NCI-H1436 (cell line): Measurements from ENCODE around the gene NEDD4L.
A peak's percentile ranks its signal among the peaks of the same experiment; 100 is the strongest.

Source experiments
- DNase-seq: peaks from one replicate; lab custom pipeline; 2025; lab: John Stamatoyannopoulos, UW

NEDD4L gene

DNA sequence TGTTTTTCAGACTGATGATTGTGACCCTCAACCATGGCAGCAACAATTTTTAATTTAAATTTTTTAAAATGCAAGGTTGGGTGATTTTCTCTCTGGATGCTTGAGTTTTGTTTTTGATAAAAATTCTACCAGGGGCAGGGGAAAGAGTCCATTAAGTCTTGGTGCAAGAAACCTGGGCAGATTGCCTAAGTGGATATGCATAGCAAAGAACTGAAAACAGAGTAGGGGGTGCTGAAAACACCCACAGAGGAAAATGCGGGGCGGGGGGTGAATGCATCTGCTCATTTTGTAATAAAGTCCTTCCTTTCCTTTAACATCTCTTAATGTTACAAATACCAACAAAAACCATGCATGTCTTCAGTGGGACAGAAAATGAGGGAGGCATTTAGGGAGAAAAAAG, 138.0 kb downstream of the NEDD4L start:
- DNase-seq: no peak

DNA sequence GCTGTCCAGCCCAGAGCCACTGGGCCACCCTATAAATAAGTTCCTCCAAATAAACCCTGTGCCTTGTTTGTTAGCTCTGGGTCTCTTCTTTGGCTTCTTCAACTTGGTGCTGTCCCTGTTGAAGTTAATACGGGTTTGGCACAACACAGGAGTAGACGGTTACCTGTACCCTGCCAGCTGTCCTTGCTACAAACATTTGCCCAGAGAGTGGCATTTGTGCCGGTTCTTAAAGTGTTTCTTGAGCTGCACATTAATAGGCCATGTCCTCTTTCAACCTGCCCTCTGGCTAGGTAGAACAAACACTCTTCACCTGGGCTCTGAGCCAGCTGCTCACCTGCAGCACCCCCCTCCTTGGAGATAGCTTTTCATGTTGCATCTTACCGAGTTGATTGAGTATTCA, 139.2 kb downstream of the NEDD4L start:
- DNase-seq: peak; percentile 80

DNA sequence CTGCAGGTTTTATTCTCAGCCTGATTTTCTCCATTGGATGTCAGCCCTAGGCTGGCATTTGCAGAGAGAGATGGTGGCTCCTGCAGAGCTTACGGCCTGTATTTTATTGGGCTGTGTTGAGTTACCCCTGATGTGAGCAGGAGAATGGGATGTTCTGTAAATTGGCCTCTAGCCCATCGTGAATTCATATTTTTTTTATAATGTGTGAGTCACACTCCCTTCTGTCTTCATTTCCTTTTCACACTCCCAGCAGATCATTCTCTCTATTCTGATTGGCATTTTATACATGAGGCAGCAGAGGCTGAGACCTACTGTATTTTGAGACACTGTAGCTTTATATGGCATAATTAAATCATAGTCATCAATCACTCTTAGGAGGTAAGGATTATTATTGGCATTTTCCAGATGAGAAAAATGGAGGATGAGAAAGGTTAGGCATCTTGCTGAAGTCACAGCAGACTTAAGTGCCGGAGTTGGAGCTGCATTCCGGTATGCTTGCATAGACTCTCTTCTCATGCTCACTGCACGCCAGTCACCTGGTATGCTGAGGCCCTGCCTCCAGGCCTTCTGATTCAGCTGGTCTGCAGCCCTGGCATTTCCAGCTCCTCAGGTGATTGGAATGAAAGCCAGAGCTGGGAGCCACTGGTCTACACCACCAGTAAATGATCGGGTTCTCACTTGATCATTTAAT, 142.4 kb downstream of the NEDD4L start:
- DNase-seq: no peak

DNA sequence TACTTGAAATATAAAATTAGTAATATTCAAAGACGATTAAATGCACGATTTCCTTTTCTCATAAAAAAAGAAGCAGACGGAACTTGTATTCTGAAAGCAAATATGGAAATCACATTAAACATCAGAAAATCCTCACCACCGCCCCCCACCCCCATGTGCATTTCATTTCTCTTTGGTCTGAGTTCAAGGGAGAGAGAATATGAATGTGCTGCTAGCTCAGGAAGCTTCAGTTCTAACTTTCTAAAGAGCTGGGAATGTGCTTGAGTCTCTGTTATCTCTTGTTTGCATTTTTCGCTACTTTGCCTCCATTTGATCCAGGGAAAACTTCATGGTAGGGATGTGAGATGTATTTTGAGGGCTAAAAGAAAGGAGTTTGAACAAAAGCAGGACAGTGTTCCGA, 143.6 kb downstream of the NEDD4L start:
- no peak for DNase-seq

DNA sequence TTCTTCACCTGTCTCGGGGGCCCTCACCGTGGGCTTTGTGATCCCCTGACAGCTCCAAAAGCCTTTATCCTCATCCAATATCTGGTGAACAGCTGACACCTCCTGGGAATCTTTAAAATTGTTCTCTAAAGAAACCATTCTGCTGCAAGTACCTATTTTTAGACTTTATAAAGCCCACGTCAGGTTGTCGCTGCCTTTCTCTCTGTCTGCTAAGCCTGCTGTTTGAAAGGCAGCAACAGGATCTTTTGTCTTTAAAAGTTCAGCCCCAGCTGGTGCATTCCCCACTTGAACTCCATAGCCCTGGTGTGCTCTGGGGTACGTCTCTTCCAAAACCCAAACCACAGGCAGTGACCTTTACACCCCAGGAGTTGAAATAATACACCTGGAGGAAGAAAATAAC, 145.0 kb downstream of the NEDD4L start:
- DNase-seq: no peak

DNA sequence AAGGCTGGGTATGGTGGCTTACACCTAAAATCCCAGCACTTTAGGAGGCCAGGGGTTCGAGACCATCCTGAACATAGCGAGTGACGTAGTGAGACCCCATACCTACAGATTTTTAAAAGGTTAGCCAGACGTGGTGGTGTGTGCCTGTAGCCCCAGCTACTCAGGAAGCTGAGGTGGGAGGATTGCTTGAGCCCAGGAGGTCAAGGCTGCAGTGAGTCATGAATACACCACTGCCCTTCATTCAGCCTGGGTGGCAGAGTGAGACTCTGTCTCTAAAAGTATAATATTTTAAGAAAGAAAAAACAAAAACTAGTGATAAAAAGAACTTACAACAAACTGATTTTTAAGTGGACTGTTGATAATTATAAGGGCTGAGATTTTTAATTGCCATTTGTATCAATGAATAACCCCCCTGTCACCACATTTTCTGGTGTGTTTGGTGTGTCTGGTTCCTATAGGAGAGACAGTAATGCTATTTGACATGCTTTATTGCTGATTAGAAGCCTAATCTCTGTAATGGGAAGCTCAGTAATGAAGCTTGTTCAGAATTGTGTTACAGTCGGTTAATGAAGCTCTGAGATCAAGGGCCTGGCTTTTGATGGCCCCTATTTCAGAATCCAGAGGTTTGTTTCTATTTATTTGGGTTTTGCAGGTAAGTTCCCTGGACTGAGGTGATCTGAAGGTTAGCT, 147.0 kb downstream of the NEDD4L start:
- no peak for DNase-seq

DNA sequence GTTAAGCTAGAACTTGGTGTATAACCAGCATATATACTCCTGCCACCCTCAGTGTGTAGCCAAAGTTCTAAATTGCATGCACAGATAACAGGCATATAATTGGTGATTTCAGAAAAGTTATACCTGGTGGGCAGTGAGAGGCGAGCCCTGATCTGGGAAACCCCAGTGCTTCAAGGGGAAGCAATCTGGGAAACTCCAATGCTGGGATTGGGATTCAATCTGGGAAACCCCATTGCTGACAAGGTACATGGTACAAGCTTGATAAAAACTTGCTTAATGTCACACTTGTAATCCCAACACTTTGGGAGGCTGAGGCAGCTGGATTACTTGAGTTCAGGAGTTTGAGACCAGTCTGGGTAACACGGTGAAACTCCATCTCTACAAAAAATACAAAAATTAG, 147.6 kb downstream of the NEDD4L start:
- no peak for DNase-seq

DNA sequence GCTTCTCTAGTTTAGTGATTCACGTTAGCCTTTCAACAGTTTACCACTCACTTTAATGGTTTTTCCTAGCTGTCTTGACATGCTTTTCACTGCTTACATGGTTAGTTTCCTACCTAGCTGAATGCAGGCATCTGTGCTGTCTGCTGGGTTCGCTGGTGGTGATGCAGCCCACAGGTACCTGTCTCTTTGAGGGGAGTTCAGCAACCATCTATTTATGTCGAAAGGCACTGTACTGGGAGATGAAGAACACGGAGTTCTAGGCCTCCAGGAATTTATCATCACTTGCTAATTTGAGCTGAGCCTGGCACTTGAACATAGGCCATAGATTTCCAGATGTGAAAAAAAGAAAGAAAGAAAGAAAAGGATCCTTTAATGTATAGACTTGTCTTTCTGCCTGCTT, 148.5 kb downstream of the NEDD4L start:
- DNase-seq: no peak

DNA sequence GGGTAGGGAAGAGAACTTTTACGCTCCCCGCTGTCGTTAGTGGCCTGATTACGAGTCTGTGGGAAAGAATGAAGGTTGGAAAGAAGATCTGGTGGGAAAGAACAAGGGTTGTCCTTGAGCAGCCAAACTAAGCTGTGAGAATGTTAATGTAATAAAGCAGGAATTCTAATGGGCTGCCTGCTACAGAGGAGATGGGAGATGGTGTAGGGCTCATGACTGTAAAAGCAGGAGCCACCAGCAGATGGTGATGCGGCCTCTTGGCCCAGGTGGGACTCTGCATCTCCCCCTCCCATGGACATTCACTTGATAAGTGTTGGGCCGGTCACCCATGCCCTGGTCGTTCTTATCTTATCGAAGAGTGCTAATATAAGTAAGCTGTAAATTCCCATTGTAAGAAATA, 150.0 kb downstream of the NEDD4L start:
- no peak for DNase-seq

DNA sequence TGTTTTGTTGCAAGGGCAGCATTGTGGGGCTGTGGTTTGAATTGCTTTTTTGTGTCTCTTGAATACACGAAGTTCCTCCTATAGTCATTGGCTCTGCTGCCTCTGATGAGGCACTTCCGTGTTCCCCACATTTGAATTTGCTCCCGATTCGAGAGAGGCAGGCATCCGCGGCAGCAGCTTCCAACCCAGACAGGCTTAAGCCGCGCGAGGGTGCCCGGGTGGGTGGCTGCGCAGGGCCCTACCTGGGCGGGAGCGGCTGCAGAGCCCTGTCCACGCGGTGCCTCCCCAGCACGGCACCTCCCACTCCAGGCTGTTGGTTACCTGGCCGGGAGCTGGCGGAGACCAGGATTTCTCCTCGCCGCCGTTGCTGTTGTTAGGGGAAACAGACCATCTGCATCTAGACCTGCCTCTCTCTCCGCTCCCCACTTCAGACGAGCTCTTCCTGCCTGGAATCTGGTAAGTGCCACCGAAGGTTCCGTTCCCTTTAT, 151.3 kb downstream of the NEDD4L start:
- DNase-seq: no peak

DNA sequence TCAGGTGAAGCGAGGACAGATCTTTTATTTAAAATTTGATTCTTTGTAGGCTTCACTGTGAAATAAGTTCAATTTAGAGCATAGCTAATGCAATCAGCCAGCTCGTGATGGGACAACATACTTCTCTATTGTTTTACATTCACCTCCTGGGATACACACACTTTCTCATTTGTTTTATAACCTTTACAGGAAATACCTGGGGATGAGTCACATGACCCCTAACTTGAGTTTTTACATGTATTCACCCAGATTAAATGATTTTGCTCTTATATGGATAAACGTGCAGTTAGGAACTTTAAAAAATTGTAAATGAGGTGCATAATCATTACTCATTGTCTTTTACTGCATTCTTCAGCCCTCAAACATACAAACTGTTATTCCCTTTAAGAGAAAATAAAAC, 152.1 kb downstream of the NEDD4L start:
- DNase-seq: no peak

DNA sequence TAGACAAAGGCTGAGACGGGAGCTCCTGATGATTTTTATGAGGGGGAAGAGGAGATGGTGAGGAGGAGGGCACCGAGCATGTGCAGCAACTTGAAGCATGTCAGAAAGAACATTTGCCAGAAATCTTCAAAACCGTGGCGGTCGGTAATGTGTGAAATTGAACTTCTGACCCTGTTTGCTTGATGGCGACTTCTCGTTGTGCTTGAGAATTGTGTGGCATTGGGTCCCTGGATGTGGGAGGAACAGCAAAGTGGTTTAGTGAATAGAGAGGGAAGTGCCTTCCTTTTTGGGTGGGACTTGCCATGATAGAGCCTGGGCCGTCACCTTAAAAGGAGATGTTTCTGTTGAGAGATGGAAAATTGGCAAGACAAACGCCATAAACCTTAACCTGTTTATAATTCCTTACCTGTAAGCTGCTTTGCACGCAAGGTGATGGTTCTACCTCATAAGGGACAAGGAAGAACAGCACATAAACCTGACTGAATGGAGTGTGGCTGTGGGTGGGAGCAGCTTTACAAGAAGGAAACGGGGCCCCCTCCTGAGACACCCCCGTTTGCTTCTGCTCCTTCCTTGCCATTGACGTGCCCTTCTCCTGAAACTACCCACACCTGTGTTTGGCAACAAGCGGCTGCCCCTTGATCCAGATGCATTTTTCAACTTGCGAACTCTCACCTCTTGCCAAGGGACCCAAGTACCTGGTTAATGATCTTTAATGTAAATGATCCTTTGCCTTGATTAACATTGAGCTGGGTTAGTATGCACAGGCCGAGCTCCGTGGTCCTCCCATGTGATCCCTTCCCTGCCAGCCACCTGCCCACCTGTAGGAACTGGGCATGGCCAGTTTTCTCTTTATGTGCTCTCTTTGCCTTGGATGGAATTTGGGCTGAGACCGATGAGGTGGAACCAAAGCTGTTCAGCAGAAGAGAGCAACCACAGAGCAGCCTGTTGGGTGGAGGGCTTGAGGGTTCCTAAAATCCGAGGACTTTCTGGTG, 153.2 kb downstream of the NEDD4L start:
- no peak for DNase-seq

DNA sequence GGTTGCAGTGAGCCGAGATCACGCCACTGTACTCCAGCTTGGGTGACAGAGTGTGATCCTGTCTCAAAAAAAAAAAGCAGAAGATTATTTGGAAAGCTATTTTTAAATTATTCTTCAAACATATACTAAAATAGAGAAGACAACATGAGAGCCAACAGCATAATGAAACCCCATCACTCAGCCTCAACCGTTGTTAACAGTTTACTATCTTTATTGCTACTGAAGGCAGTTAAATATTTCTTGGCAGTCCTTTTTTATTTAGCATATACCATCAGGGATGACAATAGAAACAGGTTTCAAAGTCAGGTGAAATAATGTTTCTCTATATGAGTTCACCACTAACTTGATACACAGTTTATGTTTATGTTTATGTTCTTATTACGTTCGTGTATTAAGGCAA, 157.2 kb downstream of the NEDD4L start:
- no peak for DNase-seq

DNA sequence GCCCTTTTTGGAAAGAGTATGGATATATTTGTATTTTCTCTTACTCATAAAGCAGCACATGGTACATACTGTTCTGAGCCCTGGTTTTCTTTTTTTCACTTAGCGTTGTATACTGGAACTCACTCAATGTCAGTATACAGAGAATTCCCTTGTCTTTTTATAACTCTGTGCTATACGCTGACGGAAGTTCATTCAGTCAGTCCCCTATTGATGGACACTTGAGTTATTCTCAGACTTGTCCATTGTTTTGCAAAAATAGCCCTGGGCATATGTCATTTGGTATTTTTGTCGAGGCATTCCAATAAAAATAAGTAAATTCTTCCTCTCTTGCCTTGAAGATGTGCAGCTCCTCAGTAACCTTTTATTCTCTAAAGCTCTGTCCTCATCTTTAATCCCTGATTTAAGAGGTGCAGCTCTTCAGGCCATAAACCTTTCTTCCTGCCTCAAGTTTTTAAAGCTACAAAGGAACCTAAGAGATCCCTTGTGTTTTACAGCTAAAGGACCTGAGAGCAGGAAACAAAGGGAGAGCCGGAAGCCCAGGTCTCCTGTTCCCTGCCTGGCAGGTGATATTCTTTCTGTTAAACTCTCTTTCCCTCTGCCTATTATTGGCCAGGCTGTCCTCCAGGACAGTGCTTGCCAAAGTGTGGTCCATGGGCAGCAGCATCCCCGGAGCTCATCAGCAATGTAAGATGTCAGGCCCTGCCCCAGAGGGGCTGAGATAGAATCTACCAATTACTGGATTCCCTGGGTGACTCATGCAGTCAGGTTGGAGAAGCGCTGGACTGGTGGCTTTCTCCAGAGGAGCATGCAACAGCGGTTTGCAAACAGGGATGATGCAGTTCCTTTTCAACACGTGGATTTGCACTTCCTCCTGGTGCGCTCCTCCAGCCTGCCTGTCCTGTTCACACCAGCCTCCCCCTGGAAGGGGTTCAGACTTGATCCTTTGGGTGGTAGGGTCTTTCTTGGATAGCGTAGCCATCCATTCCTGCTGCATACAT, 158.0 kb downstream of the NEDD4L start:
- DNase-seq: no peak

DNA sequence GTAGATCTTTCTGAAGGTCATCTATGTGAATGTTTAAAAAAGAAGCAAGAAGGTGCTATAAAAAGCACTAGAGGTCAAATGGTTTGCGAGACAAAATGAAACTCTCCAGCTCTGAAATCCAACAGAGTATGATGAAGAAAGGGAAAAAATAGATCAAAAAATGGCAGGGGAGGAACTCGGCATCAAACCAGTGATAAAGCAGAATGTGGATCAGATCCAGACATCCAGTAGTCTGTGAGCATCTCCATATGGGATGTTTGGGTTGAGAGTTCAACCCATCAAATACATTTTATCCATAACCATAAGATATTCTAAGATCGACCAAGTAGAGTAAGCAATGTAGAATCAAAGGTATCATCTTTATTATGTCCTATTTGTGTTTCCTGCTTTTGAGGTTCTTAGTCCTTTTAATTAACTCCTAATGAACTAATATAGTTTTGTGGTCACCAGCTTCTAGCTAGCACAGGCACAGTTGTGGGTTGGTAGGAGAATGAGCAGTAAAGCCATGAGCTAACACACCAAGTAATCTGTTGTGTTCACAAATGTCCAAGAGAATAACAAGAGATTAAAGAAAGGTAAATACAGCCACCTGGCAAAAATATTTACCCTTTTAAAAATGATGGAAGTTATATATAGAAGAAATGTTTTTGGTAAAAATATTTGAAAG, 160.9 kb downstream of the NEDD4L start:
- DNase-seq: no peak

DNA sequence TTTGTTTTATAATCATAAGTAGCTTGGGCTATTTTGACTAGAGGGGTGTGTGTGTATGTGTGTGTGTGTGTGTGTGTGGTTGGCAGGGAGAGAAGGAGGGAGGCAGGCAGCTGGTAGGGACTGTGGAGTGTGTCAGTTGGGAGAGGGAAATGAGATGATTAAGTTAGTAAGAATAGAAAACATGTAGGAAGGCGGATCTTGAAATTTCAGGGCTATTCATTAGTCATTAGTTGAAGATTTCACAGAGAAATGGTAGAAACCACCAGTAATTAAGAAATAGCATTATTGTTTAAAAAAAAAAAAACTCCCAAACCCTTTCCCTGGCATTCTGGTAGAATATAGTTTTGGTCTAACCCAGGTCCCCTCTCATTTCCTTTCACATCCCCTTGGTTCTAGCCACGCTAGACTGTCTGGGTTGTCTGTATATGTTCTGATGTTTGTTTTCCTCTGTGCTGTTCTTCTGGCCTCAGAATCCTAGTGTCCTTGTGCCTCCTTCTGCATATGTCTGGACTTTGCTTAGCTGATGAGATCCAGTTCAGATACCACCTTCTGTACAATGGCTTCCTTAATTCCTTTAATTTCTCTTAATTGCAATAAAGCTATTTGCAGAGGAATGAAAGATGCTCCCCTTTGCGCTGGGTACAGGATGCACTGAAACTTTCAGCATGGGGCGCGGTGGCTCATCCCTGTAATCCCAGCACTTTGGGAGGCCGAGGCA, 161.6 kb downstream of the NEDD4L start:
- no peak for DNase-seq

DNA sequence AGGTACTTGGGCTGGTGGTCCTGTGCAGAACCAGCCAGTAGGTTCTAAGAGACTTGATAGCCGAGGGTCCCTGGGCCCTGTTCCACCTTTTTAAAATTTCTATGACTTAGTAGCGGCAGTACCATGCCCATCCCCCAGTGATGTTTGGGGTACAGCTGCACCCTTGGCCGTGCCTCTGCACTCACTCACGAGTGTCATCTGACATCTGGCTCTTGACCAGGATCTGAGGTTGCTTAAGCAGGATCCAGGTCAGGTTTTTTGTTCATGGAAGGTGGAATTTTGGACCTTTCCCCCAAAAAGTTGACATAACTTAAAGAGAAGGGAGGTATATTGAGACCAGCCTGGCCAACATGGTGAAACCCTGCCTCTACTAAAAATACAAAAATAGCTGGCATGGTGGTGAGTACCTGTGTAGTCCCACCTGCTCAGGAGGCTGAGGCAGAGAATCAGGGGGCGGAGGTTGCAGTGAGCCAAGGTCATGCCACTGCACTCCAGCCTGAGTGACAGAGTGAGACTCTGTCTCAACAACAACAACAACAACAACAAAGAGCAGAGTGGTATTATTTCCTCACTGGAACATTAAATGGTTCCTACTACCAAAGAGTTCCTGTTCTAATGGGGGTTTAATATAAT, 163.6 kb downstream of the NEDD4L start:
- DNase-seq: no peak

DNA sequence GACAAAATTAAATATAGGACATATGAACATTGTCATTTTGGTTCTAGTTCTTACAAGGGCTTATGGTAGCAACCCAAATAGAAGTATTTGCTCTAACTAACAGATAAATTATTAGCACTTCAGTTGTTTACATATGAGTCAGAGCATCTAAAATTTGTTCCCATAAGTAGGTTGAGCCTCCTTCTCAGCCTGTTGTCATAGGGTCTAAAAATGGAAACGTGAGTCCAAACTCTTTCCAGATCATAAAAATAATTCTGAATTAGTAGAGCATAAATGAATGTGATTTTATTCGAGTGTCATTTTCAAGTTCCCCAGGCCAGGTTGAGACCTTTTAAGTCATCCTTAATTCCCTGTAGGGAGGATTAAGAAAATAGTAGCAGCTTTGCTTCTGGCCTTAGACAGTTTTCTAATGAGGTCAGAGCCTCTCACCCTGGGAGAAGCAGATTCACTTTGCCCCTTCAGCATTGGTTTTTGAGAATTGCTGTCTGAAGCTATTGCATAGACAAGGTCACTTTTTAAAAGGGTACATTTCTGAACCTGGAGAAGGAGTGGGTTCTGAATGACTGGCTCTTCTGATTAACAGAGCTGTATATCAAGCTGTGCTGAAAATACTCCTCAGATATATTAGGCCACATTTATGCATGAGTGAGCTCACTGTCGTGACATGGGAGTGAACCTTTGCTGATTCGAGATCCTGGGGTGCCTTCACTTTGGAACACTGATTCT, 164.3 kb downstream of the NEDD4L start:
- DNase-seq: no peak

DNA sequence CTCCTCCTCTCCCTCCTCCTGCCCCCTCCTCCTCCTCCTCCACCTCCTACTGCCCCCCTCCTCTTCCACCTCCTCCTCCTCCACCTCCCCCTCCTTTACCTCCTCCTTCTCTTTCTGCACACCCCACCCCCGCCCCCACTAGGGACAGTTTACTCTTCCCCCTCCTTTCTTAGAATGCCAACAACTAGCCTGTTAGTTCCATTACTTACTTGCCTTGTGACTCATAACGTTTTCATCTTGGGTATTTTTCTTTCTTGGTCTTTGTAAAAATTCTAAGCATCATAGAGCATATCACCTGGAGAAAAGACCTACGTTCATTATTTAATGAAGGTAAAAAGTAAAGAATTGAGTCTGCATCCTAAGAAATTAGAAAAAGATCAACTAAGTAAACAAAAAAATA, 165.3 kb downstream of the NEDD4L start:
- DNase-seq: no peak
